Measurements from ENCODE around the gene ZNF628.

Gene ZNF628

DNA sequence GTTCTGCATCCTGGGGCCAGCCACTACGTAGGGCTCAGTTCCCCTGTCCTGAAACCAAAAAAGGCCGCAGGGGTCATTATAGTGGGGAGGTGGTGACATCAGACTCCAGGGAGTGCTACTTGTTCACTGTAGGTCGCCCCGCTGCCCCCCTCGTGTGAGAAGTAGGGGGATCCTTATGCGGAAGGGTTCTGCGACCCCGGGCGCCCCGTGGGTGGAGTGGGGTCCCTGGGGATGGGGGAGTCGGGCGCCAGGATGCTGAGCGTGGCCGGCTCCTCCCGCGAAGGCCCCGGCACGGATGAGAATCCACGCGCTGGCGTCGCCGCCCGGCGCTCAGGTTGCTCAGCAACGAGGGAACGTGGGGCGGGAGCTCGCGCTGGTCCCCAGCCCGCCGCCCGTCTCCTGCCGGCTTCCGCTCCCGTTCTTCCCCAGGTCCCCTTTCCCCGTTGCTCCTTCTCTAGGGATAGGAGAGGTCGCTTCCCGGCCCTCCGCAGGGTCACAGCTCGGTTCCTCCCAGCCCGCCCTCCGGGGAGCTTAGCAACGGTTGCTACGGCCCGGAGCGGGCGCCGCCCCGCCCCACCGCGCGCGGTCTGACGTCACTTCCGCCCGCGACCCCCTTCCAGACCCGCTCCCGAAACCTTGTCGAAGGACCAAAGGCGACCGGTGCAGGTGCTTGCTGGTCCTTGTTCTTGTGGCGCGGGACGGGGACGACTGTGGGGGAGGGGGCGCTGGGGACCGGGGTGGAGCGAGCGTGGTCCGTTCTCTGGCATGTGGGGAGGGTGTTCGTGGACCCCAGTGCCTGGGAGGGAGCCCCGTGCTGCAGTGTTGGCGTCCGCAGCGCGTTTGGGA is 8.4 kb downstream of the ZNF628 start, which contains the start of gene NAT14 (continued):
- TF ChIP-seq, protein P1, sequence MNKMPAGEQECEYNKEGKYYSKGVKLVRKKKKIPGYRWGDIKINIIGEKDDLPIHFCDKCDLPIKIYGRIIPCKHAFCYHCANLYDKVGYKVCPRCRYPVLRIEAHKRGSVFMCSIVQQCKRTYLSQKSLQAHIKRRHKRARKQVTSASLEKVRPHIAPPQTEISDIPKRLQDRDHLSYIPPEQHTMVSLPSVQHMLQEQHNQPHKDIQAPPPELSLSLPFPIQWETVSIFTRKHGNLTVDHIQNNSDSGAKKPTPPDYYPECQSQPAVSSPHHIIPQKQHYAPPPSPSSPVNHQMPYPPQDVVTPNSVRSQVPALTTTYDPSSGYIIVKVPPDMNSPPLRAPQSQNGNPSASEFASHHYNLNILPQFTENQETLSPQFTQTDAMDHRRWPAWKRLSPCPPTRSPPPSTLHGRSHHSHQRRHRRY (tag by site-specific recombination; IDR thresholded peaks at IDR 0.05), result no peak
- TF ChIP-seq ZNF76 (tag by site-specific recombination; IDR thresholded peaks at IDR 0.05; ENCODE audit: borderline replicate concordance, low read depth) (peak; percentile 58; the same call in 1 of the 2 replicates), BCL11B (tag by site-specific recombination; IDR thresholded peaks at IDR 0.05; ENCODE audit: low read depth) (no peak), ZNF654 (tag by site-specific recombination; IDR thresholded peaks at IDR 0.05; ENCODE audit: low read depth) (no peak), ZNF292 (tag by site-specific recombination; IDR thresholded peaks at IDR 0.05; ENCODE audit: borderline replicate concordance, low read depth) (no peak), WT1 (tag by site-specific recombination; IDR thresholded peaks at IDR 0.05) (no peak), ZNF670 (tag by site-specific recombination; IDR thresholded peaks at IDR 0.05; ENCODE audit: low read depth) (no peak), OVOL3 (tag by site-specific recombination; IDR thresholded peaks at IDR 0.05) (no peak), ZNF37A (tag by site-specific recombination; IDR thresholded peaks at IDR 0.05) (no peak), ZNF302 (tag by site-specific recombination; IDR thresholded peaks at IDR 0.05; ENCODE audit: low read depth) (no peak), ZNF585B (tag by site-specific recombination; IDR thresholded peaks at IDR 0.05) (no peak), PRDM4 (tag by site-specific recombination; IDR thresholded peaks at IDR 0.05) (no peak), ZNF626 (tag by site-specific recombination; IDR thresholded peaks at IDR 0.05) (no peak), KLF9 (tag by site-specific recombination; IDR thresholded peaks at IDR 0.05; ENCODE audit: low read depth) (peak; percentile 68; the same call in 1 of the 2 replicates), YY2 (tag by site-specific recombination; IDR thresholded peaks at IDR 0.05) (no peak), ZNF169 (tag by site-specific recombination; IDR thresholded peaks at IDR 0.05) (no peak), MZF1 (tag by site-specific recombination; IDR thresholded peaks at IDR 0.05; ENCODE audit: borderline replicate concordance) (no peak), HOXD13 (CRISPR knock-in tag; IDR thresholded peaks at IDR 0.05; ENCODE audit: borderline replicate concordance) (no peak), ZNF596 (tag by site-specific recombination; IDR thresholded peaks at IDR 0.05) (no peak), ATF2 (tag by site-specific recombination; IDR thresholded peaks at IDR 0.05; ENCODE audit: low read depth) (peak; percentile 90), ZNF398 (tag by site-specific recombination; IDR thresholded peaks at IDR 0.05) (0 out of 2 replicates have a peak, but pooled peaks have one; percentile 34)
- TF ChIP-seq, protein P2, sequence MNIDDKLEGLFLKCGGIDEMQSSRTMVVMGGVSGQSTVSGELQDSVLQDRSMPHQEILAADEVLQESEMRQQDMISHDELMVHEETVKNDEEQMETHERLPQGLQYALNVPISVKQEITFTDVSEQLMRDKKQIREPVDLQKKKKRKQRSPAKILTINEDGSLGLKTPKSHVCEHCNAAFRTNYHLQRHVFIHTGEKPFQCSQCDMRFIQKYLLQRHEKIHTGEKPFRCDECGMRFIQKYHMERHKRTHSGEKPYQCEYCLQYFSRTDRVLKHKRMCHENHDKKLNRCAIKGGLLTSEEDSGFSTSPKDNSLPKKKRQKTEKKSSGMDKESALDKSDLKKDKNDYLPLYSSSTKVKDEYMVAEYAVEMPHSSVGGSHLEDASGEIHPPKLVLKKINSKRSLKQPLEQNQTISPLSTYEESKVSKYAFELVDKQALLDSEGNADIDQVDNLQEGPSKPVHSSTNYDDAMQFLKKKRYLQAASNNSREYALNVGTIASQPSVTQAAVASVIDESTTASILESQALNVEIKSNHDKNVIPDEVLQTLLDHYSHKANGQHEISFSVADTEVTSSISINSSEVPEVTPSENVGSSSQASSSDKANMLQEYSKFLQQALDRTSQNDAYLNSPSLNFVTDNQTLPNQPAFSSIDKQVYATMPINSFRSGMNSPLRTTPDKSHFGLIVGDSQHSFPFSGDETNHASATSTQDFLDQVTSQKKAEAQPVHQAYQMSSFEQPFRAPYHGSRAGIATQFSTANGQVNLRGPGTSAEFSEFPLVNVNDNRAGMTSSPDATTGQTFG (tag by site-specific recombination; IDR thresholded peaks at IDR 0.05; ENCODE audit: borderline replicate concordance), result no peak
- TF ChIP-seq, protein P3, sequence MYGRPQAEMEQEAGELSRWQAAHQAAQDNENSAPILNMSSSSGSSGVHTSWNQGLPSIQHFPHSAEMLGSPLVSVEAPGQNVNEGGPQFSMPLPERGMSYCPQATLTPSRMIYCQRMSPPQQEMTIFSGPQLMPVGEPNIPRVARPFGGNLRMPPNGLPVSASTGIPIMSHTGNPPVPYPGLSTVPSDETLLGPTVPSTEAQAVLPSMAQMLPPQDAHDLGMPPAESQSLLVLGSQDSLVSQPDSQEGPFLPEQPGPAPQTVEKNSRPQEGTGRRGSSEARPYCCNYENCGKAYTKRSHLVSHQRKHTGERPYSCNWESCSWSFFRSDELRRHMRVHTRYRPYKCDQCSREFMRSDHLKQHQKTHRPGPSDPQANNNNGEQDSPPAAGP (tag by site-specific recombination; IDR thresholded peaks at IDR 0.05), result no peak
- TF ChIP-seq, protein P4, sequence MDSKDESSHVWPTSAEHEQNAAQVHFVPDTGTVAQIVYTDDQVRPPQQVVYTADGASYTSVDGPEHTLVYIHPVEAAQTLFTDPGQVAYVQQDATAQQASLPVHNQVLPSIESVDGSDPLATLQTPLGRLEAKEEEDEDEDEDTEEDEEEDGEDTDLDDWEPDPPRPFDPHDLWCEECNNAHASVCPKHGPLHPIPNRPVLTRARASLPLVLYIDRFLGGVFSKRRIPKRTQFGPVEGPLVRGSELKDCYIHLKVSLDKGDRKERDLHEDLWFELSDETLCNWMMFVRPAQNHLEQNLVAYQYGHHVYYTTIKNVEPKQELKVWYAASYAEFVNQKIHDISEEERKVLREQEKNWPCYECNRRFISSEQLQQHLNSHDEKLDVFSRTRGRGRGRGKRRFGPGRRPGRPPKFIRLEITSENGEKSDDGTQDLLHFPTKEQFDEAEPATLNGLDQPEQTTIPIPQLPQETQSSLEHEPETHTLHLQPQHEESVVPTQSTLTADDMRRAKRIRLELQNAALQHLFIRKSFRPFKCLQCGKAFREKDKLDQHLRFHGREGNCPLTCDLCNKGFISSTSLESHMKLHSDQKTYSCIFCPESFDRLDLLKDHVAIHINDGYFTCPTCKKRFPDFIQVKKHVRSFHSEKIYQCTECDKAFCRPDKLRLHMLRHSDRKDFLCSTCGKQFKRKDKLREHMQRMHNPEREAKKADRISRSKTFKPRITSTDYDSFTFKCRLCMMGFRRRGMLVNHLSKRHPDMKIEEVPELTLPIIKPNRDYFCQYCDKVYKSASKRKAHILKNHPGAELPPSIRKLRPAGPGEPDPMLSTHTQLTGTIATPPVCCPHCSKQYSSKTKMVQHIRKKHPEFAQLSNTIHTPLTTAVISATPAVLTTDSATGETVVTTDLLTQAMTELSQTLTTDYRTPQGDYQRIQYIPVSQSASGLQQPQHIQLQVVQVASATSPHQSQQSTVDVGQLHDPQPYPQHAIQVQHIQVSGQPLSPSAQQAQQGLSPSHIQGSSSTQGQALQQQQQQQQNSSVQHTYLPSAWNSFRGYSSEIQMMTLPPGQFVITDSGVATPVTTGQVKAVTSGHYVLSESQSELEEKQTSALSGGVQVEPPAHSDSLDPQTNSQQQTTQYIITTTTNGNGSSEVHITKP (tag by site-specific recombination; IDR thresholded peaks at IDR 0.05), result no peak

Data from HEK293 (cell line).